Measurements from ENCODE around the gene ZBTB39. TPM values are rescaled to one million over a fixed set of nuclear protein-coding genes. Genes with fewer than 3 reads are reported as not detected.
"Not testable (repeated sequence)": the region's sequence is repeated elsewhere in the genome, so short reads cannot be mapped to it uniquely, and the experiment has no call there.

Gene ZBTB39
- total RNA-seq, 1 experiment from 2014 or later: 31.2 TPM

- Mint-ChIP-seq H3K4me1 (peaks cover 12 to 38% of the 10 kb centered on the region in 2 experiments), H3K27ac (peak overlapping the region in 1 of 3 experiments; percentile 59; a peak in 2 of 7 replicates), H3K4me3 (no peak overlapping the region), H3K36me3 (ENCODE audit: insufficient read depth in 1 of 3, low read depth in 3 of 3) (no peaks in the 10 kb centered on the region), H3K9me3 (no peaks in the 10 kb centered on the region), H3K27me3 (ENCODE audit: low read depth) (peaks cover 3% of the 10 kb centered on the region)
- H3K27me3 ChIP-seq (ENCODE audit: insufficient read depth, low read length): no peaks in the 10 kb centered on the region
- H3K23ac ChIP-seq (ENCODE audit: insufficient read length, low read depth, low read length): no peak overlapping the region
- no peak overlapping the region for H3K18ac ChIP-seq (ENCODE audit: insufficient read length, low read depth, low read length)
- H3K4me1 ChIP-seq (ENCODE audit: insufficient read depth, low read length): peaks cover 2% of the 10 kb centered on the region; the same call in 1 of the 2 replicates
- H4K20me1 ChIP-seq (ENCODE audit: control insufficient read depth, insufficient read depth, insufficient read length): no peaks in the 10 kb centered on the region
- H2BK5ac ChIP-seq (ENCODE audit: insufficient read length, low read length): no peak overlapping the region
- H2AK5ac ChIP-seq (ENCODE audit: insufficient read length, low read length): no peak overlapping the region
- no peak overlapping the region for H4K91ac ChIP-seq (ENCODE audit: insufficient read length, low read depth, low read length)
- H2BK120ac ChIP-seq (ENCODE audit: low read depth, low read length, poor library complexity, severe bottlenecking): no peak overlapping the region
- no peaks in the 10 kb centered on the region for H3K9me3 ChIP-seq (ENCODE audit: control insufficient read depth, low read depth, low read length)
- H3T11ph ChIP-seq (ENCODE audit: low read length): no peak overlapping the region
- no peak for DNase-seq
- H4K5ac ChIP-seq (ENCODE audit: insufficient read length, low read depth, low read length): no peak overlapping the region
- no peak overlapping the region for H4K8ac ChIP-seq (replicated peaks; ENCODE audit: insufficient read length, low read depth, low read length)
- no peak overlapping the region for H2BK15ac ChIP-seq (ENCODE audit: low read depth, low read length)
- H3K4ac ChIP-seq (ENCODE audit: low read depth, low read length): no peak overlapping the region
- H3K9ac ChIP-seq (ENCODE audit: extremely low read depth, insufficient read length, low read length): no peak overlapping the region
- H3K79me2 ChIP-seq (ENCODE audit: insufficient read depth, low read length): no peaks in the 10 kb centered on the region
- H3K27ac ChIP-seq (ENCODE audit: insufficient read length, low read depth, low read length): no peak overlapping the region
- no peaks in the 10 kb centered on the region for H3K23me2 ChIP-seq (ENCODE audit: insufficient read length, low read depth, low read length, poor library complexity, severe bottlenecking)
- H3K4me2 ChIP-seq (ENCODE audit: insufficient read depth, insufficient read length, low read length): no peak overlapping the region
- H3K56ac ChIP-seq (ENCODE audit: insufficient read length, low read depth, low read length): no peak overlapping the region
- TF ChIP-seq CTCF (conservative IDR thresholded peaks at IDR 0.05): no peak
- H2AFZ ChIP-seq (ENCODE audit: low read length): no peak overlapping the region
- H3K79me1 ChIP-seq (ENCODE audit: insufficient read depth, low read depth, low read length, poor library complexity, severe bottlenecking): no peaks in the 10 kb centered on the region
- no peak overlapping the region for H3K14ac ChIP-seq (ENCODE audit: insufficient read depth, low read length)
- no peak overlapping the region for H2BK12ac ChIP-seq (ENCODE audit: insufficient read length, low read depth, low read length)
- no peak overlapping the region for H2BK20ac ChIP-seq (ENCODE audit: low read depth, low read length, poor library complexity, severe bottlenecking)
- WGBS (ENCODE audit: extremely low coverage, insufficient read length, low lambda C conversion rate): no CpG with 5 or more reads among the region's 1 CpG
Observed at GRCh38 chr12:57018906-57019305, 12.6 kb upstream of the ZBTB39 start.

GRCh38 chr12:57018353-57018752 lies 12.0 kb upstream of the ZBTB39 start:
- not testable (repeated sequence) for H2BK12ac ChIP-seq (ENCODE audit: insufficient read length, low read depth, low read length); H3K23ac ChIP-seq (ENCODE audit: insufficient read length, low read depth, low read length); H3K4me3 Mint-ChIP-seq; H3K79me1 ChIP-seq (ENCODE audit: insufficient read depth, low read depth, low read length, poor library complexity, severe bottlenecking); H4K20me1 ChIP-seq (ENCODE audit: control insufficient read depth, insufficient read depth, insufficient read length); H3K56ac ChIP-seq (ENCODE audit: insufficient read length, low read depth, low read length); H3K14ac ChIP-seq (ENCODE audit: insufficient read depth, low read length); H2BK5ac ChIP-seq (ENCODE audit: insufficient read length, low read length); H3K23me2 ChIP-seq (ENCODE audit: insufficient read length, low read depth, low read length, poor library complexity, severe bottlenecking); H4K5ac ChIP-seq (ENCODE audit: insufficient read length, low read depth, low read length); DNase-seq; H2AFZ ChIP-seq (ENCODE audit: low read length); H2AK5ac ChIP-seq (ENCODE audit: insufficient read length, low read length); H3K27me3 ChIP-seq (ENCODE audit: insufficient read depth, low read length); H3K9ac ChIP-seq (ENCODE audit: extremely low read depth, insufficient read length, low read length); H3K36me3 Mint-ChIP-seq (ENCODE audit: insufficient read depth in 1 of 3, low read depth in 3 of 3); H3K79me2 ChIP-seq (ENCODE audit: insufficient read depth, low read length); H3K27ac ChIP-seq (ENCODE audit: insufficient read length, low read depth, low read length); H3T11ph ChIP-seq (ENCODE audit: low read length); H3K27me3 Mint-ChIP-seq (ENCODE audit: low read depth); H3K4me2 ChIP-seq (ENCODE audit: insufficient read depth, insufficient read length, low read length); H3K9me3 Mint-ChIP-seq; H2BK15ac ChIP-seq (ENCODE audit: low read depth, low read length); H3K4ac ChIP-seq (ENCODE audit: low read depth, low read length); H3K4me1 ChIP-seq (ENCODE audit: insufficient read depth, low read length); H4K91ac ChIP-seq (ENCODE audit: insufficient read length, low read depth, low read length); H3K9me3 ChIP-seq (ENCODE audit: control insufficient read depth, low read depth, low read length); H2BK20ac ChIP-seq (ENCODE audit: low read depth, low read length, poor library complexity, severe bottlenecking); H3K18ac ChIP-seq (ENCODE audit: insufficient read length, low read depth, low read length); H4K8ac ChIP-seq (replicated peaks; ENCODE audit: insufficient read length, low read depth, low read length); H2BK120ac ChIP-seq (ENCODE audit: low read depth, low read length, poor library complexity, severe bottlenecking)
- Mint-ChIP-seq H3K4me1 (peaks cover 15 to 42% of the 10 kb centered on the region in 2 experiments), H3K27ac (peak overlapping the region in 1 of 3 experiments; percentile 19; a peak in 1 of 7 replicates)
- no CpG with 5 or more reads among the region's 5 CpGs for WGBS (ENCODE audit: extremely low coverage, insufficient read length, low lambda C conversion rate)
